GM19351 (cell line): ENCODE measurements around the gene TCEAL1.
"Not testable (repeated sequence)": the region's sequence is repeated elsewhere in the genome, so short reads cannot be mapped to it uniquely, and the experiment has no call there.

ENCODE experiments used
- ATAC-seq: cut with Tn5 transposase; IDR thresholded peaks from one replicate; pipeline ENCODE4 v1.9.1; 2021; ENCODE audit warnings: mild to moderate bottlenecking, moderate library complexity; ENCODE audit not compliant: unreplicated experiment

TCEAL1 gene

GRCh38 chrX:103631145-103631544 is 2.4 kb downstream of the TCEAL1 start:
- ATAC-seq, result no peak

GRCh38 chrX:103635436-103635835 is 6.7 kb downstream of the TCEAL1 start:
- no peak for ATAC-seq

- ATAC-seq, result no peak
Observed at GRCh38 chrX:103637604-103638338, 9.0 kb downstream of the TCEAL1 start.

- not testable (repeated sequence) for ATAC-seq
Observed at GRCh38 chrX:103638479-103639346, 9.9 kb downstream of the TCEAL1 start.

- no peak for ATAC-seq
Observed at GRCh38 chrX:103640401-103641155, 11.8 kb downstream of the TCEAL1 start.

GRCh38 chrX:103644125-103644524 is 15.3 kb downstream of the TCEAL1 start:
- no peak for ATAC-seq

- no peak for ATAC-seq
Observed at GRCh38 chrX:103647630-103648029, 18.9 kb downstream of the TCEAL1 start.

- no peak for ATAC-seq
Observed at GRCh38 chrX:103651151-103651773, 22.5 kb downstream of the TCEAL1 start.

GRCh38 chrX:103655230-103656000 is 26.6 kb downstream of the TCEAL1 start:
- ATAC-seq, result not testable (repeated sequence)

- no peak for ATAC-seq
Observed at GRCh38 chrX:103656617-103657016, 27.8 kb downstream of the TCEAL1 start.

GRCh38 chrX:103657066-103657465 is 28.3 kb downstream of the TCEAL1 start:
- ATAC-seq, result not testable (repeated sequence)

GRCh38 chrX:103658681-103659433 is 30.1 kb downstream of the TCEAL1 start:
- no peak for ATAC-seq

GRCh38 chrX:103659460-103659859 is 30.7 kb downstream of the TCEAL1 start:
- not testable (repeated sequence) for ATAC-seq

GRCh38 chrX:103663981-103664762 is 35.4 kb downstream of the TCEAL1 start:
- ATAC-seq, result no peak

- no peak for ATAC-seq
Observed at GRCh38 chrX:103666202-103667107, 37.7 kb downstream of the TCEAL1 start.

- ATAC-seq, result no peak
Observed at GRCh38 chrX:103669745-103670144, 41.0 kb downstream of the TCEAL1 start.
